PC-3 (cell line): Measurements from ENCODE around the gene AARSD1. TPM values are rescaled to one million over a fixed set of nuclear protein-coding genes. Genes with fewer than 3 reads are reported as not detected.
"Not testable (repeated sequence)": the region's sequence is repeated elsewhere in the genome, so short reads cannot be mapped to it uniquely, and the experiment has no call there.

Experiments used
- ATAC-seq: fragments of 200-7000 bp; cut with Tn5 transposase; 2 replicates; pipeline ENCODE4 v1.9.1; 2020; ENCODE audit warnings: mild to moderate bottlenecking, moderate library complexity
- BruUV-seq: library from RNA; stranded (reverse); fragments of 400-500 nt; replicated peaks from 2 replicates; lab custom pipeline; 2021; lab: Mats Ljungman, UMichigan
- CTCF ChIA-PET: fragments of 300-600 bp; sonication (Branson Sonifier 250); formaldehyde crosslinking; loops from one replicate; lab custom pipeline; 2022; ENCODE audit warnings: antibody characterized with exemption; lab: Charles Lee
- POLR2A ChIA-PET: fragments of 300-600 bp; sonication (Branson Sonifier 250); formaldehyde crosslinking; loops from one replicate; lab custom pipeline; 2022; ENCODE audit warnings: antibody characterized with exemption; ENCODE audit not compliant: unreplicated experiment; lab: Charles Lee
- DNase-seq: peaks from one replicate; pipeline ENCODE4 v3.0.0-alpha.2; 2015
- H2AFZ ChIP-seq: fragments of 300-600 bp; sonication (generic); 2 replicates; pipeline ENCODE4 v1.6.0; 2016; ENCODE audit warnings: antibody characterized with exemption, low read length
- H3F3A ChIP-seq: fragments of 300-600 bp; sonication (generic); one replicate; pipeline ENCODE4 v1.6.0; 2017; ENCODE audit warnings: antibody characterized with exemption, low read length, control low read depth, mild to moderate bottlenecking; ENCODE audit not compliant: unreplicated experiment
- H3K27ac ChIP-seq: fragments of 300-600 bp; sonication (generic); 2 replicates; pipeline ENCODE4 v1.5.1; 2016; ENCODE audit warnings: mild to moderate bottlenecking, low read length
- H3K27me3 ChIP-seq: fragments of 300-600 bp; sonication (generic); 2 replicates; pipeline ENCODE4 v1.6.1; 2016; ENCODE audit warnings: low read length, mixed read lengths
- H3K36me3 ChIP-seq: fragments of 300-600 bp; sonication (generic); 2 replicates; pipeline ENCODE4 v1.6.1; 2016; ENCODE audit warnings: low read depth, mixed run types, low read length, mixed read lengths
- H3K4me1 ChIP-seq: fragments of 300-600 bp; sonication (generic); 2 replicates; pipeline ENCODE4 v1.5.1; 2016; ENCODE audit warnings: low read length; ENCODE audit not compliant: insufficient read depth
- H3K4me2 ChIP-seq: fragments of 300-600 bp; sonication (generic); 2 replicates; pipeline ENCODE4 v1.6.0; 2016; ENCODE audit warnings: low read length
- H3K4me3 ChIP-seq: fragments of 300-600 bp; sonication (generic); 2 replicates; pipeline ENCODE4 v1.5.1; 2016; ENCODE audit warnings: mild to moderate bottlenecking, low read length, mixed read lengths
- H3K79me2 ChIP-seq: fragments of 300-600 bp; sonication (generic); 2 replicates; pipeline ENCODE4 v1.6.1; 2017; ENCODE audit warnings: low read length, mixed read lengths
- H3K9ac ChIP-seq: fragments of 300-600 bp; sonication (generic); 2 replicates; pipeline ENCODE4 v1.6.0; 2016; ENCODE audit warnings: mild to moderate bottlenecking, low read length
- H3K9me2 ChIP-seq: fragments of 300-600 bp; sonication (generic); replicated peaks from 2 replicates; pipeline ENCODE4 v1.6.1; 2016; ENCODE audit warnings: mixed run types, low read length, mixed read lengths
- H3K9me3 ChIP-seq: fragments of 300-600 bp; sonication (generic); 2 replicates; pipeline ENCODE4 v1.6.1; 2016; ENCODE audit warnings: low read length, mixed read lengths
- H4K20me1 ChIP-seq: fragments of 300-600 bp; sonication (generic); 2 replicates; pipeline ENCODE4 v1.6.1; 2016; ENCODE audit warnings: low read length, mixed read lengths
- CTCF ChIP-seq: fragments of 300-600 bp; sonication (generic); conservative IDR thresholded peaks from 2 replicates; pipeline ENCODE4 v1.5.1; 2017; ENCODE audit warnings: antibody characterized with exemption, low read depth, mild to moderate bottlenecking, low read length
- EZH2 ChIP-seq: fragments of 300-600 bp; sonication (generic); IDR thresholded peaks from one replicate; pipeline ENCODE4 v1.6.1; 2017; ENCODE audit warnings: antibody characterized with exemption, mild to moderate bottlenecking, low read length; ENCODE audit not compliant: unreplicated experiment
- EZH2phosphoT487 ChIP-seq: fragments of 300-600 bp; sonication (generic); IDR thresholded peaks from 2 replicates; pipeline ENCODE4 v1.6.1; 2018; ENCODE audit warnings: mild to moderate bottlenecking, antibody characterized with exemption, low read length, borderline replicate concordance
- intact Hi-C: fragments of 100-400 bp; cut with micrococcal nuclease; formaldehyde crosslinking; loops from 2 replicates; pipeline ENCODE4 v1.9.0; 2023
- total RNA-seq: library from RNA; depleted of rRNA; stranded (reverse); fragments of >200 nt; gene quantifications from 2 replicates; pipeline ENCODE4 v1.2.3, GENCODE V29; 2014

AARSD1 gene
- total RNA-seq, 1 experiment from 2014 or later: 32.5 TPM

GRCh38 chr17:43006639-43007551 is 42.6 kb upstream of the AARSD1 start, which contains the start of gene IFI35:
TSS of gene IFI35 (plus strand) at chr17:43006784. CDS start at chr17:43006948, 164 bp downstream.
- Histone ChIP-seq H3K79me2 (no peaks in the 10 kb centered on the region; the same call in 1 of the 2 replicates), H3K4me2 (peak within 1 kb of the TSS; percentile 84), H3K9me3 (no peaks in the 10 kb centered on the region), H3K36me3 (peaks cover 13% of the 10 kb centered on the region), H3K9me2 (no peaks in the 10 kb centered on the region), H3K27me3 (no peaks in the 10 kb centered on the region), H3K27ac (peak within 1 kb of the TSS; percentile 86), H3K9ac (peak within 1 kb of the TSS; percentile 79), H4K20me1 (no peaks in the 10 kb centered on the region), H3F3A (no peaks in the 10 kb centered on the region), H3K4me1 (peaks cover 26% of the 10 kb centered on the region), H2AFZ (peak within 1 kb of the TSS; percentile 71), H3K4me3 (peak within 1 kb of the TSS; percentile 77)
- intact Hi-C loops: no loop called here
- peak; percentile 60 for DNase-seq
- TSS peak; percentile 82 for BruUV-seq
- ChIA-PET CTCF (interaction anchor here (0.6 to 1.2 kb wide), 2 partner anchors 17 to 42 kb away, joined by 4 to 10 read pairs; no protein-coding TSS in a partner anchor), POLR2A (interaction anchor here (0.7 kb wide), 1 partner anchor 540 kb away, joined by 3 read pairs; no protein-coding TSS in a partner anchor)
- ATAC-seq: peak; percentile 72
- TF ChIP-seq EZH2: no peak
- no peak for TF ChIP-seq EZH2phosphoT487
- TF ChIP-seq CTCF: peak; percentile 46; the same call in 1 of the 2 replicates

- Histone ChIP-seq H4K20me1 (peaks cover 16% of the 10 kb centered on the region; the same call in 1 of the 2 replicates), H3F3A (no peaks in the 10 kb centered on the region), H3K9ac (no peak overlapping the region), H3K79me2 (peaks cover 23% of the 10 kb centered on the region), H3K27ac (peak overlapping the region; percentile 47), H2AFZ (no peak overlapping the region), H3K9me3 (no peaks in the 10 kb centered on the region), H3K4me1 (peaks cover 37% of the 10 kb centered on the region), H3K9me2 (no peaks in the 10 kb centered on the region), H3K36me3 (peaks cover 28% of the 10 kb centered on the region), H3K4me3 (no peak overlapping the region), H3K4me2 (no peak overlapping the region), H3K27me3 (no peaks in the 10 kb centered on the region)
- BruUV-seq: no TSS peak
- ChIA-PET CTCF (no interaction called here), POLR2A (no interaction called here)
- ATAC-seq (peak; percentile 23), DNase-seq (peak; percentile 67)
- TF ChIP-seq EZH2 (no peak), CTCF (0 out of 2 replicates have a peak, but pooled peaks have one; percentile 17), EZH2phosphoT487 (no peak)
- intact Hi-C loops: no loop called here
These were observed 39.4 kb upstream of the AARSD1 start for GRCh38 chr17:43003542-43004172.

GRCh38 chr17:43000894-43001293 is 36.6 kb upstream of the AARSD1 start:
- BruUV-seq, H3K9me2 ChIP-seq, H3K27me3 ChIP-seq, H3K9ac ChIP-seq, DNase-seq, POLR2A ChIA-PET, H3K4me3 ChIP-seq, H3K27ac ChIP-seq, H3K9me3 ChIP-seq, H2AFZ ChIP-seq, H3F3A ChIP-seq, ATAC-seq, intact Hi-C loops, CTCF ChIA-PET: not testable (repeated sequence)
- peaks cover 16% of the 10 kb centered on the region; the same call in 1 of the 2 replicates for H4K20me1 ChIP-seq
- peaks cover 27% of the 10 kb centered on the region for H3K79me2 ChIP-seq
- H3K4me2 ChIP-seq: peak overlapping the region; percentile 22; the same call in 1 of the 2 replicates
- peaks cover 41% of the 10 kb centered on the region for H3K4me1 ChIP-seq
- H3K36me3 ChIP-seq: peaks cover 28% of the 10 kb centered on the region
